GM21576 (cell line): ENCODE results near the gene FHIT.

Experiments
- ATAC-seq: cut with Tn5 transposase; IDR thresholded peaks from one replicate; pipeline ENCODE4 v1.9.1; 2021; ENCODE audit warnings: mild to moderate bottlenecking, moderate library complexity; ENCODE audit not compliant: unreplicated experiment

FHIT gene

DNA sequence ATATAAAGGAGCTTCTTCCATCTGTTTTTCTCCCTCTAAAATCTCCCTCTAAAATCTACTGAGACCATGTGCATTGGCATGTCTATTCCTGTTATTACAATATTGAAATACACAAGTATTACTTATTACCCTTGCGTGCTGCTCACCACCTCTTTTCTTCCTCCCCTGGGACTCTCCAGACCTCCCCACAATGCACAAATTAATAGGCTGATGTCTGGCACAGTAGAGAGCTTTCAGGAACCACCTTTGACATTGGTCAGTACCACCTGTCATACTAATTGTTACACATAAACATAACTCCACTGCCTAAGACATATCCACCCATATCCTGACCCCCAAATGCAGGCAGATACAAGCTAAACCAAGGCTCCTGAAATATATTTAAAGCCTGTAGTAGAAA, 722.6 kb downstream of the FHIT start:
- no peak for ATAC-seq

GRCh38 chr3:60523536-60523935, 727.7 kb downstream of the FHIT start:
- ATAC-seq: no peak

DNA sequence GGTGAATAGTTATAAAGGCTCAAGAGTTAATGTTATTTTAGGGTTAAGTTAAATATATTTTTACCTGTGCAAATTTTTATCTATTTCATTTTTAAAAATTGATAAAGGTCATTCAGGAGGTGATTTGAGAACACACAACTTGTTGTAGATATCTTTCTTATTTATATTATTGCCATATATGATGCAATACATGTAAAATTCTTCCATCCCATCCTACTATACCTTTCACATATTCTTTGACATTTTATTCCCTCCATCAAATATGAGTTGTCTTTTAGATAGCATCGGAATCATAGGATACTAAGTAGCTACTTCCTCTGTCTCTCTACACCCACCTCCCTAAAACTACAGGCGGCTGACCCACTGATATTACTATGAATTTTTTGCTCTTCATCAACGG, 734.1 kb downstream of the FHIT start:
- no peak for ATAC-seq

DNA sequence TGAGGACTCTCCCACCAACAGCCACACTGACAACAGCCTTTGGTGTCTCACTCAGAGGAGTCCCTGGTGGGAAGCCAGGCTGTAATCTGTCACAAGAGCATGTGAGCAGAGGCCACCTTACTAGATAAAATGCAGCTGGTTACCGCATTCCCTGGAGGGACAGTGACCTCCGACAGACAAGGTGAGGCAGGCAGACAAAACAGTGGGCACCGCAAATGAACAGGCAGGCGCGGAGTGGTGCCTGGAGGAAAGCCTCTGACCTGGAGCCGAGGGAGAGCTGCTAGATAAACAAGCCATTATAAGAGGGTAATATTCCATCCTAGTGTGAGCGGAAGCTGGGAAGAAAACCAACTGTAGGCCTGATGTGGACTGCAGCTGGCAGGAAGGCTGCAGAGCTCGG, 736.4 kb downstream of the FHIT start:
- ATAC-seq: no peak

GRCh38 chr3:60514085-60514649, 737.1 kb downstream of the FHIT start:
- ATAC-seq: no peak

- ATAC-seq: no peak
Measured at GRCh38 chr3:60513241-60513640, 738.0 kb downstream of the FHIT start.

GRCh38 chr3:60512506-60512905, 738.7 kb downstream of the FHIT start:
- ATAC-seq: no peak

DNA sequence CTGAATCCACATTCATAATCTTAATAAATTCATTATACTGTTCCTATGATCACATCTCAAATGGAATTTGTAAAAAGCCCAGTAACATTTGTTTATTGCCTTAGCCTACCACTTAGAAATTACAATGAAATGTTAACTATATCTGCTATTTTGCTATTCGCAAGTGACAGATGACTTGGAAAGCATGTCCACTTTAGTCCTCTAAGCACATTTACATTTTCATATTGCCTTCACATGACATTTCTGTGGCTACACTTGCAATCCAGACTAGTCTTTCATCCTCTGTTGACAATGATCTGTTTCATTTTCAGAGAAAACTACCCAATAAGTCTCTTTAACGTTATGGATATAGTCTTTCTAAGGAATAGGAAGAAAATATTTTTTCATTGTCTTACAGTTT, 741.8 kb downstream of the FHIT start:
- ATAC-seq: no peak

DNA sequence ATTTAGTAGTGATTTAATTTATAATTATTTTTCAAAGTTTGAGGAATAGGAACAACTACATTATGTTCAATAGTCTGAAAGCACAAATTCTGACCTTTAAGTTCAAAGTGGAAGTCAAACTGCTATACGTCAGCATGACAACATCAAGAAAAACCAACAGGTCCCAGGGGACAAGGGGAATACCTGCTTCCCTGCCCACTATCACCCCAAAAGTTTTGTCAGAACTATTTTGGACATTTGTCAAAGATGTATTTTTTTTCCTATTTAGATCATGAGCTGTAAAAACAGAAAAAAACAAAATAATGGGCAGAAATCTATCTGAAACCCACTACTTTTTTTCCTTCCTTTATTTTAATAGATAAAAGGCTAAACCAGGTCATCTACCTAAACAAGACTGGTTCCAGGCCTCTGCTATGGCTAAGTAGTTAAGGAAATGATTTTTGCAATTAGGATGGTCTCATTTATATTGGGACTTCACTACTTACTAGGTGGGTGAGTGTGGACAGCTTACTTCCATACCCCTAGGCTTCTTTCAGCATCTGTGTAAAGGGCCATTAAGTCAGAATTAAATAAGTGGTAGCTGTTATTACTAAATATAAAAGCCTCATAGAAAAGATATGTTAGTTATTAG, 746.3 kb downstream of the FHIT start:
- no peak for ATAC-seq

DNA sequence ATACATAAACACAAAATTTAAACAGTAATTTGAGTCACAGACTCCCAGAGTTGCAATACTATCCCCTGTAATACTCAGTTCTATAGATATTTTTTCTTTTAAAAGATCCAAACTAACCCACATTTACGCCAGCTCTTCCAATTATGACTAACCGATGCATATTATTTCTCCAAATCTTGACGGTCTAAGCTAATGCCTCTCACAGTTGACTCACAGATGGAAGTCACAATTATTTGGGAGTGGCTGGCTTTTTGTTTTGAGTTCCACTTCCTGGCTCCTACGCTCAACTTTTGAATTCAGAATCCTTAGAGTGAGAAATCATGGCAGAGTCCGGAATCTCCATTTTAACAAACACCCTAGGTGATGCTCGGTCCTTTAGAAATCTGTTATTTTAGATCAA, 749.9 kb downstream of the FHIT start:
- no peak for ATAC-seq

DNA sequence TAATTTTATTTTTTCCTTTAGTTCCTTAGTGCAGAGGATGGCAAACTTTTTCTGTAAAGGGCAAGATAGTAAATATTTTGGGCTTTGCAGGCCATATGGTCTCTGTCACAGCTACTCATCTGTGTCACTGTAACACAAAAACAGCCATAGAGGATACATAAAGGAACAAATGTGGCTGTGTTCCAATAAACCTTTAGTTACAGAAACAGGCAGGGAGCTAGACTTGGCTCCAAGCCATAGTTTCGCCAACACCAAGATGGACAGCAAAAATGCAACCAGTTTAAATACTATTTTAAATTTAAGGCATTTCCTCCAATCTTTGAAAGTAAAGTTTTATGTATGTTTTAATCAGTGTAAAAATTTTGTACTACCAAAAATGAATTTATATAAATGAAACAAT, 753.4 kb downstream of the FHIT start:
- no peak for ATAC-seq

DNA sequence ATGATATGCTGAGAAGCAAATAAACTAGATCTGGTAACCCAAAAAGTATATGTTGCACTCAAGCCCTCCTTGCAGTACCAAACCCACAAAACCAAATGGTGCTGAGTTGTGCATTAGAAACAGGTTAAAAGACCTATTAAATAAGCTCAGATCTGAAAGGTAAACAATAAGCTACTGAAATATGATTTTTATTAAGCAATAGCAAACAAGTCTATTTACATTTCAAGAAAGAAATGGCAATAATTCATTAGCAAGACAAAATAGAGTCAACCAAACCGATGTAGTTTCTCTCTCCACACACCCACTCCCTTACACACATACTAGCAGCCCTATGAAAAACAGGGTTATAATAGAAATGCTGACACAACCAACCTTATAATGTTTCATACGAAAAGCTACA, 760.3 kb downstream of the FHIT start:
- ATAC-seq: no peak

DNA sequence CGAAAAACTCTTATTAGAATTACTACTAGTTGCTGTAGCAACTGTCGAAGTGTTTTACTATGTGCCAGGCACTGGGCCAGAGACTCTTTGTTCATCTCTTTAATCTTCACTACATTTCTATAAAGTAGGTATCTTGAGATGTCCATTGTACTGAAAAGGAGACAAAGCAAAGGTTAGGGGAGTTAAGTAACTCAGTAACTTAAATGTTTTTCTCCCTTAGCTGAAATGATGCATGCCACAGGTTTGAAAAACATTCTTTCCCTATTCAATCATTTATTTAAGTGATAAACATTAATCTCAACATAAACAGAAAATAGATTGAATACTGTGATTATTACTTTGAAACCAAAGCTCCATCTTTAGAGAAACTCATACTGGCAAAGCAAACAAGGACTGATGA, 776.2 kb downstream of the FHIT start:
- no peak for ATAC-seq

DNA sequence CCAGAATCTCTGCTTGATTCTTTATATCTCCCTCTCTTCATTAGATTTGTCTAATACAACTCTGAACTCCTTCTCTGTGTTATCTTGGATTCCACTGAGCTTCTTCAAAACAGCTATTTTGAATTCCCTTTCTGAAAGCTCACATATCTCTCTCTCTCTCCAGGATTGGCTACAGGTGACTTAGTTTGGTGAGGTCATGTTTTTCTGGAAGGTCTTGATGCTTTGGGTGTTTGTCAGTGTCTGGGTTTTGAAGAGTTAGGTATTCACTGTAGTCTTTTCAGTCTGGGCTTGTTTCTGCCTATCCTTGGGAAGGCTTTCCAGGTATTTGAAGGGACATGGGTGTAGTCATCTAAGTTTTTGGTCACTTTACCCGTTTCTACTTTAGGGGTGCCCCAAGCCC, 781.8 kb downstream of the FHIT start:
- no peak for ATAC-seq

- no peak for ATAC-seq
Measured at GRCh38 chr3:60463685-60464084, 787.6 kb downstream of the FHIT start.

DNA sequence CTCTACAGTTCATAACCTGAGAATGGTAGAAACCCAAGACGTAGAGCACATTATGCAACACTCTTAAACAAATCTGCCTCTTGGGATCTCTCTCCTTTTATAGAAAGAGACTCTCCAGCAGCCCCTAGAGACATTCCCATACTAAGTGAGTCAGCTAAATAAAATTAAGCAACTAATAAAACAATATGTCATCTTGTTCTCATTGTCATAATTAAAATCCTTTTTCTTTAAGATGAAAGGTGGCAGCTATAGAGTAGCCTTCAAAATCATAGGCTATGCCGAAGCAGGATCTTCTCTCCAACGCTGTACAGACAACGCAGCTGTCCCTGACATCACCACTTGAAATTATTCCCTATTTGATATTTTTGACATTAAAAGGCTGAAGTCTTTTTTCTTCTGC, 790.0 kb downstream of the FHIT start:
- ATAC-seq: no peak

DNA sequence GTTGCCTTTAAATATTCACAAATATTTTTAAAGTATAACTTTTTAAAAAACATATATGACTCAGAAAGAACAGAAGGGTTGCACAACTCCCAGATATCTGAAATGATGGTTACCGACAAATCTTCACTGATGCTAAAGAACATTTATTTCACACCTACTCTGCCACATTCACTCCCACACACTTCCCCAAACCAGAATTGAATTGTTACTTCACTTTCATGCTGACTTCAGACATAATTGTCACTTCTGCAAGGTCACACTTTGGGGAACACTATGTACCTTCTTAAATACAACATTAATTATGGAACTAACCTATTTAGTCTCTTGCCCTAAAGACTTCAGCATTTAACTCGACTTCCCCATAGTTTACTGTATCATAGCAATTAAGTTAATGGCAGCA, 795.1 kb downstream of the FHIT start:
- ATAC-seq: no peak

- no peak for ATAC-seq
Measured at GRCh38 chr3:60453326-60453725, 797.9 kb downstream of the FHIT start.

DNA sequence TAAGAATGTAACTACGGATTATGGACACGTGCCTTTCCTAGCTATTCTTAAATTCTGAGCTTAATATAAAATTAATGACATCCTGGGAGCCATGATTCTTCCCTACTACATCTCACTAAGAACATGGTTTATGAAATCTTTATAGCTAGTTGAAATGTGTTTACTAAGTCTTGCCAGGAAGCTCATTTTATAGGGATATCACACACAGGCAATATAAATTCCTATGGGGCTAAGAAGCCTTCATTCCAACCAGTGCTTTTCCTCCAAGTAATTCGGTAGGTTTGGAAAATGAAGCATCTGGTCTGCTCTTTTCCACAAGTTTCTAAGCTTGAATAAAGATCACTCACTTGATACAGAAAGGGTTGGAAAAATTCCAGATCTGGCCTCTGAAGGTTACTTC, 802.6 kb downstream of the FHIT start:
- ATAC-seq: no peak

GRCh38 chr3:60445446-60445845, 805.8 kb downstream of the FHIT start:
- ATAC-seq: no peak

DNA sequence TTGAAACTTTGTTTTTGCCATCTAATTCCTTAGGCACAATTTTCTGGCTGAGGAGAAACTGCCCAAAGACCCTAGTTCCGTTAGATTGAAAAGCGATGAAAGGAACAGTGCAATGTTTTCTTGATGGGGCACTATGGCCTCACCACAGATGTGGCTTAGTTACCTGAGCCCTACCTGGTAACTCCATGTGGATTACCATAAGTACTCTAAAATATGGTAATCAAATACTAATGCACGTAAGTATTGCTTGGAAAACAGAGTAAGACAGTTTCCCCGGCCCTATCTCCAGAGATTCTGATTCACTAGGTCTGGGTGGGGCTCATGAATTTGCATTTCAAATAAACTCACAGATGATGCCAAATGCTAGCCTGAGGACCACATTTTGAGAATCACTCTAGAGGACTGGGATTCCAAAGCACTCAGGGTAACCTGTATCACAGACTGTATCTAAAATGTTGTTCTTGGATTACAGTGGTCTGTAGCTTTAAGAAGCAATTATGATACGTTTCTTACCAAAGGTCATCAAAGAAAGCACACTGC, 806.3 kb downstream of the FHIT start:
- no peak for ATAC-seq

GRCh38 chr3:60440869-60441268, 810.4 kb downstream of the FHIT start:
- ATAC-seq: no peak
